Activated CD8-positive, alpha-beta memory T cell treated with anti-CD3 and anti-CD28 coated beads for 48 hours (primary cell): ENCODE data around the gene SLC9A4.

Experiments
- DNase-seq, 3 experiments: peaks; one replicate each; pipeline ENCODE4 v3.0.0-alpha.2; 2020; ENCODE audit warnings: low read depth in 2 of 3, low spot score in 2 of 3

The SLC9A4 gene

DNA sequence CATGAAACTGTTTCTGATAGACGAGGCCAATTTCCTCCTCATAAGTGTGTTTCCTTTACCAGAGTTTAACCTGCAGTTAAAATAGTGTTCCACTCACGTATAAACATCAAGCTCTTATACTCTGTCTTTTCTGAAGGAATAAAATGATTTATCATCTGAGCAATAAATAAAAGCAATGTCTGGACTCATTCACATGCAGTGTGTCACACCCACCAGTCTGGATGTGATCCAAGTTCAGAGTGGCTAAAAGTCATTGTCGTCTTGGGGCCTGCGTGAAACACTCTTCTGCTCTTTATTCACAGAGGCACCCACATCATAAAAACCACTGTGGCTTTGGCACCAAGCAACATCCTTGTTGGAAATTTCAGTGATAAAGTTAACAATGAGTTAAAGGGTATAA, 19.5 kb upstream of the SLC9A4 start:
- no peak for DNase-seq

DNA sequence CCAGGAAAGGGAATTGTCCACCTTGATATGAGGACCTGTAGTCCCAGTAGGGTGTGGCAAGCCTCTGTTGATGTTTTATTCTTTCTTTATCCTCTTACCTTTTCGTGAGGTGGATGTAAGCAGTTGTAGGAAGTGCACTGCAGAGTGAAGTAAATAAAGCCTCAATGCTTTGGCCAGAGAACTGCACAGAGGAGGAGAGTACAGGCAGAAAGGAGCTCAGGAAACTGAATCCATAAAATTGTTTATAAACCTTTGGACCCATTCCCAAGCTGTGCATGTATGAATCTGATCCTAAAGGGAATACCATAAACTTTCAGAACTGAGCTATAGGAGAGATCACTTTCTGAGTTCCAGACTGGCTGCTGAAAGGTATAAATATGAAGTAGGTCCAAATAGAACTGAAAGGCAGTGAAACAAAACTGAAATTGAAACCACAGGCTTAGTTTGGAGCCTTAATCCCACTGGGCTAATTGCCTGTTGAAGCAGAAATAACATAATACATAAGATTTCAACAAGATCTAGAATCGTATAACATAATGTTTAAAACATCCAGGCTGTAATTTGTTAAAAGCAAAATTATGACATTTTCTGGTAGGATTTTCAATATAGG, 17.9 kb upstream of the SLC9A4 start:
- DNase-seq = no peak

DNA sequence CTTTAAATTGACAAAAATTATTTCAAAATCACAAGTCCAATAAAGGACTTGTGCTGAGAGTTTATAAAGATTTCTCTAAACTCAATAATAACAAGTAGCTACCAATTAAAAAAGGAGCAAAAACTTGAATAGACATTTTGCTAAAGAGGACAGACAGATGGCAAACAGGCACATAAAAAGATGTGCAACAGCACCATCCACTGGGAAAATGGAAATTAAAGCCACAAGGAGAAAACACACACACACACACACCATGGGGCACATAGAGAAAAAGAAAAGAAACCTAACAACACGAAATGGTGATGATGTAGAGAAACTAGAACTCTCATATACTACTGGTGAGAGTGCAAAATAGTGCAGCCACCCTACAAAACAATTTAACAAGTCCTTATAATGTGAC, 12.6 kb upstream of the SLC9A4 start:
- DNase-seq = no peak

DNA sequence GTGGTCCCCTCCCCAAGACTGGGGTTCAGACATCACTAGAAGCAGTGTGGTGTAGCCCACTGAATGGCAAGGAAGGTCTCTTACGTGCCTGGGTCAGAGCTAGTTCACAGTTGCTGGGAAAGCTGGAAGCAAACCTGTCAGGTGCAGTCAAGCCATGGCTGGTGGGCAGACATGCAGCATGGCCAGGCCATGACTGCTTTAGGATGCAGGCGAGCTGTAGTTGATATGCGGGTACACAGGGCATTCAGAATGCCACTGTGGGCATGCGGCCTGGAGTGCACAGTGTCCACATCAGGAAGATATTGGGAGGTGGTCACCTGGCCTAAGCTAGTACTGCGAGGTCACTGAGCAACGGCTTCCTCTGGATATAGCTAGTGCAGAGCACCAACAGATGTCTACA, 11.8 kb upstream of the SLC9A4 start:
- DNase-seq = no peak

DNA sequence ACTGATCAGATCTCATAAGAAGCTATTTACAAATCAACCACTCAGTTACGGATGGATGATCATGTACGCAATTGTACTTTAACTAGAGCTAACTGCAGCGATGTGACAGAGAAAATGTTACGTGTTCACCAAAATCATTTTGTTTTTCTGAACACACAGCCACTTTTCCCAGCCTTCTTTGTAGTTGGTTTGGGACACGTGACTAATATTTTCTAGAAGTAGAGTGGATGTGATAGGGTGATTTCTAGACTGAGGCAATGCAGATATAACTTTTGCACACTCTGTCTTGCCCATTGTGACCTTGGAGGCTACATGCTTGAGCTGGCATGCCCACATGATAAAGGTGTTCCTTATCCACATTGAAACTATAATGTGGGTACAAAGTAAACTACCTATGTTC, 9.9 kb upstream of the SLC9A4 start:
- no peak for DNase-seq

DNA sequence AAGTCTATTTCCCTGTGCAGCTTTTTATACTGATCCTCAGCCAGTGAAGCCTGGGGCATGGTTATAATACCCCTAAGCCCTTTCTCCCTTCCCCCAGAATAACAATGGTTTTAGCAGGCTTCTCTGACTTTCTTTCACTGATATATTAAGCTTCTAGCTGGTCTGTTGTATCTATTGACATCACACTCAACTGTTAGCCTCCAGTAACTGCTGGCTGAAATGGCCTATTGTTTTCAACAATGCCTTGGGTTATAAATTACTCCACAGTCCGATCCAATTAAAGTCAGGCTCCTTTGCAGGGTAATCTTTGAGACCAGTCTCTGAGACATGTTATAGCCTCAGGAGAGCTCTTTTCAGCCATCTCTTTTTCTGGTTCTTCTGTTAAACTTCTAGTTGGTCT, 2.9 kb upstream of the SLC9A4 start:
- no peak for DNase-seq

DNA sequence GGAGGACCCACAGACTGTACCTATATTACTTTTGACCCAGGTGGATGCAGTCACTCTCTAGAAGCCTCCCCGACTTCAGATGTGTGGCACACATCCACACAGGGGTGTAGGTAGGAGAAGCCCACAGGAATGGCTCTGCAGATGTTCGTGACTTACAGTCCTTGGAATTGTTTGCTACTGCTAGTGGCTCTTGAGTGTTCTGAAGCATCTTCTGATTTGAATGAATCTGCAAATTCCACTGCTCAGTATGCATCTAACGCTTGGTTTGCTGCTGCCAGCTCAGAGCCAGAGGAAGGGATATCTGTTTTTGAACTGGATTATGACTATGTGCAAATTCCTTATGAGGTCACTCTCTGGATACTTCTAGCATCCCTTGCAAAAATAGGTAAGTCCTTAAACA, 605 bp downstream of the SLC9A4 start:
- DNase-seq = no peak

DNA sequence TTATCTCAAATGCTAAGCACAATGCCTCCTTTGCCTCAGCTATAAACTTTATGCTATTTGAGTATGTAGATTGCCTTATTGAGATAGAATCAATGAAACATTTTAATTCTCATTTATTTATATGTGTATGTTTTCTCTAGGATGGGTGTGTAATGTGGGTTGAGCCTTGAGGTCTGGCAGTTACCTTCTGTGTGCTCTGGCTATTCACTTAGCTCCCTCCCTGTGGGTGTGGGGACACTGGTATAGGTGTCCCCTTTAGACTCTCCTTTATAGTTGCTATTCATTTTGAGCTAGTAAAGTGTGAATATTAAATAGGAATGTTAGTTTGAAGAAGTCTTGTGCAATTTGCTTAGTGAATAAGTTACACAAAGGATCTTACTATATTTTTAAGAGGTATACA, 1.8 kb downstream of the SLC9A4 start:
- DNase-seq = no peak

DNA sequence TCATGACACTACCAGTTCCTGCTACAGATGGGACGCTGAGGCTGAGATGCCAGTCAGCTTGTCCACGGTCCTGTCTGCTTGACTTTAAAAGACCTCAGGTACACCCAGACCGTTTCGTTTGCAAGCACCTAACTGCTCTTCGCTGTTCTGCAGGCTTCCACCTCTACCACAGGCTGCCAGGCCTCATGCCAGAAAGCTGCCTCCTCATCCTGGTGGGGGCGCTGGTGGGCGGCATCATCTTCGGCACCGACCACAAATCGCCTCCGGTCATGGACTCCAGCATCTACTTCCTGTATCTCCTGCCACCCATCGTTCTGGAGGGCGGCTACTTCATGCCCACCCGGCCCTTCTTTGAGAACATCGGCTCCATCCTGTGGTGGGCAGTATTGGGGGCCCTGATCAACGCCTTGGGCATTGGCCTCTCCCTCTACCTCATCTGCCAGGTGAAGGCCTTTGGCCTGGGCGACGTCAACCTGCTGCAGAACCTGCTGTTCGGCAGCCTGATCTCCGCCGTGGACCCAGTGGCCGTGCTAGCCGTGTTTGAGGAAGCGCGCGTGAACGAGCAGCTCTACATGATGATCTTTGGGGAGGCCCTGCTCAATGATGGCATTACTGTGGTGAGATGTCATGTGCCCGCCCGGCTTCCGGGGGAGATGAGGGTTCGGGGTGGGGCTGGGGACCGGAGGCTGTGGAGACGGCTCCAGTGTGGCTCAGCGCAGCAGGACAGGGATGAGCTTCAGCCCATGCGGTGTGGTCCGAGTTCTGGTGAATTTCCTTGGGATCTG, 5.9 kb downstream of the SLC9A4 start:
- no peak for DNase-seq

DNA sequence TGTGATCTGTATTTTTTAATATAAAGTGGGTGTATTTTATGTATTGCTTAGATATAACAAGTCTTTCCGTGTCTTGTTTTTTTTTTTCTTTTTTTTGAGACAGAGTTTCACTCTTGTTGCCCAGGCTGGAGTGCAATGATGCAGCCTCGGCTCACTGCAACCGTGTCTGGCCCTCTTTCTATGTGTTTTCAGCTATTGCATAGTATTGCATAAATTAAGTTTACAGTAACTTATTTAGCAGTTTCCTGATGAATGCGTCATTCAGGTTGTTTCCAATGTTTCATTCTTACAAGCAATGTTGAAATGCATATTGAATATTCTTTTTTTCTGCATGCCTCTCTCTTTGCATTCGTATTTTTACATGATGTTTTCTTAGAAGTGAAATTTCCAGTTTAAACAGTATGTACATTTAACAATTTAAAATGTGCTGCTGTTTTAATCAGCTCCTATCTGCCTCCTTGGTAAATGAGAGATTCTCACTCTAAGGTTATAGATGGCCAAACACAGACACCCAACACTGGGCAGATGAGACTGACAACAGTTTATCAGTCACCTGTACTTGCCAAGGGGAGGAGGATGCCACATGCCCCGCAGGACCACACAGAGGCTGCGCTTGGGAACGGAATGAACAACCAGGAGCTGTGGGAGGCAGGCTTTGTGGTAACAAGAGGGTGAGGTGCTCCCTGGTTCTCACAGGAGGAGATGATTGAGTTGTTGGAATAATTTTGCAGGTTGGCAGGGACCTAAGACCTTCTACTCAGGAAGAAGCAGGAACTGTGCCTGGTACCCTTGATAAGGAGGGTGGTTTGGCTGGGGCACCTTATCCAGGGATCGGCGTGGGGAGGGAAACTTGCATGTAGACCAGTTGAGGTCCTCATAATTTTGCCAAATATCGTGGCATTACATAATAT, 7.5 kb downstream of the SLC9A4 start:
- DNase-seq = no peak

DNA sequence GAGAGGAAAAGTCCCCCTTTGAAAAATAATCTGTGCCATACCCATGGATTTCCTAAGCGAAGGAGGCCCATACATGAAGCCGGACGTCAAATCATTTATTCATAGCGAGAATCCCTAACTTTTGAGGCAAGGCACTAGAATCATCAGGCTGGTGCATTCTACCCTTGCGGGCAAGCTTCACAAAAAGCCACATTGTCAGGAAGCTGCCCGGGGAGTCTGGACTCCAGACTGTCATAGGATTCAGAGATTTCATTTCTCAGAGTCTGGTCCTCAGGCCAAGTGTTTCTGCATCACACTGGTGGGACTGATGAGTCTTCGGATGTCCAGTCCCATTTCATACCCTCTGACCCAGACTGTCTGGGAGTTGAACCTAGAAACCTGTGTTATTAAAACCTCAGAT, 8.9 kb downstream of the SLC9A4 start:
- no peak for DNase-seq

DNA sequence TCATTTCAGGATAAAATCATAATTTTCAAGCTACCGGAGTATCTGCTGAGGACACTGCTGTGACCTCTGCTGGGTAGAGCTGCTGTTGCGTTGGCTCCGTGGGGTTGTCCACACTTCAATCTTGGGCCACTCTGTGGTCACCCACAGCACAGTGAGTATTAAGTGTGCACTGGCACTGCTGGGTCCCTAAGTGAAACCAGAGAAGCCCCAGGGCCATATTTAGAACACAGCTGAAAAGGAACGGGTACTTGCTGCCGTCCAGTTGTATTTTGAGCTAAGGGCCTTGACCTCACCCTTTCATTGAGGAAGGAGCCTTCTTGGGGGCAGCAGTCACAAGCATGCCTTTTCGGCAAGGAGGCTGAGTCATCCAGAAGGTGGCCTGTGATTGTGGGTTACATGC, 10.1 kb downstream of the SLC9A4 start:
- DNase-seq = no peak

DNA sequence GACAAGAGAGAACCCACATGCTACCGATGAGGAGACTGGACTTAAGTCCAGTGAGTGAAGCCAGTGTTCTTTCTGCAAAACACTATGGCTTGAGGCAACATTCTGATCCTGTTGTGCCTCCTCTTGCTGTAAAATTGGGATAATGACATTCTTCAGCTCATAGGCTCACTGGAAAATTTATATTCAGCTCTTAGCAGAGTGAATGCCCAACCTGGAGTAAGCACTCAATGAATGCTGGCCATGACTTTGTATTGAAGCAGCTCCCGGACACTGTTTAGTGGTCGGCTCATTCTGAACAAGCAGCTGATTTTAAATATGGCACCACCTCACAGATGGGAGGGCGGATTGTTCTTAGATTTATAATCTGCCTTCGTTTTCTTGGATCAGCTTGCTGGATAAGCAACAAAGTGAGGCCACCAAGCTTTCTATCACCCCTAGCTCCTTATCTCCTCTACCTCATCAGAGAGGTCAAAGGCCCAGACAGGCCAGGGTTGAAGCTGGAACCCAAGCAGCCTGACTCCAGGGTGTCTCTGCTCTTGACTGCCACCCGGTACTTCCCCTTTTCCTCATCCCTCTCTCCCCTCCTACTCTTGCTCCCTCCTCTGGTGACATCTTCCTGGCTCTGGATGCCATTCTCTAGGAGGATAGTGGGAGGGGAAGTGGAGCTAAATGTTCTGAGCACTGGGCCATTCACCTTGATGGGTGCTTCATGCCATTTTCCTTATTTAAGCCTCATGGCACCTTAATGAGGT, 11.5 kb downstream of the SLC9A4 start:
- DNase-seq = no peak

DNA sequence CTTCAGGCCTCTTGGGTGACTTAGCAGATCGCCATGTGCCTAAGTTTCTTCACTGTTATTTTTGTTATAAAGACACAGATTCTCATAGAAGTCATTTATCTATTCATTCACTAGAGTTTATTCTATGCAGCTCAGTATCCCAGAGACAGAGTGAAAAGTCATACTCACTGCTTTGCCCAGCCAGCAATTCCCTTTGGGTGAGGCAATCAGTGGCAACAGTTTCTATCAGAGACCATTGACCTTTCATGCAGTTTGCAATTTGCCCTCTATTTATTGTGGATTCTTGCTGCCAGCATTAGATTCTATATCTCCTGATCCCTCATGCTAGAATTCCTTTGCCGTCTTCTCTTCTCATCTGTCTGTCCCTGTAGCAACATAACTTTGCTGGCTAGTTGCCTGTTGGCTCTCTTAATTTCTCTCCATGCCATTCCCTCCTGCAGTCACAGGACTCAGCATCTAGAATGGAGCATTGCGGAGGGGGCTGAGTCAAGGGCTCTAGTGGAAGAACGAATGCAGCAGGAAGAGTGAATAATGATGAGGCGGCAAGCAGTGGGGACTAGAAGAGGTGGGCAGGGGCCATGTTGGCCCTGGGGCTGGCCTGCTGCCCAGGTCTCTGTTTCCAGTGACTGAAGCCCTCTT, 12.2 kb downstream of the SLC9A4 start:
- no peak for DNase-seq

DNA sequence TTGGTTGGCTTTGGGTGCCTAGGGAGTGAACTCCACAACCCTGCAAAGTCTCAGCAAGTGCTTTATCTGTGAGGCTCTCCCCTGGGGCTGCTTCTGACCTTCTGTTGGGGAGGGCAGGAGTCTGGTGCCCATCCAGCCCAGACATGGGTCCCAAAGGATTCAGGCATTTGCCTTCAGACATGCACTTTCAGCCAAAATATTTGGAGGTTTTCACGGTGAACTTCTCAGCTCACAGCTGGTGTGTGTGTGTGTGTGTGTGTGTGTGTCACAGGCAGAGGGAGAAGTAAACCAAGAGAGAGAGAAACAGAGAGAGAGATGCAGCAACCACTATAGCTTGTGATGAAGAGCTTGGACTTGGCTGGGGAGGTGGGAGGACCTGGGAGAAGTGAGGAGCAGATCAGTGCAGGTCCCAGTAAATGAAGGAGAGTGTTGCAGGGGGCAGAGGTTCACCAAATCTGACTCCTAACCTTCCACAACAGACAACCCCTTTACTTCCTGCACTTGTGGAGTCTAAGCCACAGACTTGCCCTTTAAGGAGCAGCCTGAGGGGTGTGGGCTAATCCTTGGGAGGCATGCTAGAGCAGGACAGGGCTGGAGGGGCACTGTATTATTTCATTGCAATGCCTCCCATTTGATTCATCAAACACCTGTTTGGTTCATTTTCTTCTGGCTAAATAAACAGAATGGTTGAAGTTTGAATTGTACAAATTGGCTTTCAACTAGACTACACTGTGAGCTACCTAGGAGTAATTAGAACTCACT, 14.1 kb downstream of the SLC9A4 start:
- DNase-seq = no peak

DNA sequence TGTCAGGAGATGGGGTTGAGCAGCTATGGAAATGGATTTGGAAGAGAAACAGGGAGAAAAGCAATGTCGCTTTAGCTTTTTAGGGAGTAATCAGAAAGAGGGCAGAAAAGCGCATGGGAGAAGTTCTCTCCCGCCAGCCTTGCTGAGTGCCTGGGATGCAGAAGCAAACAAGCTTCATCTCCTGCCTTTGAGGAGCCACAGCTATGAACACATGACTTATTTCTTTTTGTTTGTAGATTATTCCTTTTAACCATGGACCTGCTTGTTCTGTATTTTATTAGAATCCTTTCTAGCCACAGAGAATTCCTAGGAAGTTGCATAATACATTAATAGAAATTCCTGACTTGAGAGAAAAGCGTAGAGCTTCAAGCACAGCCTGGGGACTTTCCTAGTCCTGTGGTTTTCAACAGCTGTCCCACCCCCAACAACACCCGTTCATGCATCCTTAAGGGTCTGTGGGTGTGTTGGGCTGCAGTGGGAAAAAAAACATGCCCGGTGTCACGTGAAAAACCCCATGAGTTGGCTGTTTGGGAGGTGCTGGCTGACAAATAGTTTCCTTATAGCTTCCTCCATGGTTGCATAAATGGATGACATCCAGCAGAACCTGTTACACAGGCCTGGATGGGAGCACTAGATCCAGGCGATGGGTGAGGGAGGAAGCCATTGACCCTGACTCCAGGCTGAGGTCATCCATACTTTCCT, 14.9 kb downstream of the SLC9A4 start:
- DNase-seq = no peak

DNA sequence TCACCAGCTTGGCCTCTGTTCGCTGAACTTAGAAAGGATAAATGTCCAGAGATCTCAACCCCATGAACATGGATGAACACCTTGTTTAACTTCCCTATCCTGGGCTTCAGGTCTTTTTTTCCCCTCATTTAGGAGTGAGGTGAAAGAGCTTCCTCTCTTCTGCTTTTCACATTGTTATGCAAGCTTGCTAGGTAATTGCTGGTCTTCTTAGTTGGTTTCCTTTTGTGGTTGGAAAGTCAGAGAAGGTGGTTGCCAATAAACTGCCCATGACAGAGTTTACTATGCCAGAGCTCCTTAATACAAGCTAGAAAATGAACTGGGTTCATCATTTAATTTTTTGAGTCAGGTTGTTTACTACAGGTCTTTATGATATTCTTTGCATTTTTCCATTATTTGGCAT, 16.6 kb downstream of the SLC9A4 start:
- DNase-seq = no peak

DNA sequence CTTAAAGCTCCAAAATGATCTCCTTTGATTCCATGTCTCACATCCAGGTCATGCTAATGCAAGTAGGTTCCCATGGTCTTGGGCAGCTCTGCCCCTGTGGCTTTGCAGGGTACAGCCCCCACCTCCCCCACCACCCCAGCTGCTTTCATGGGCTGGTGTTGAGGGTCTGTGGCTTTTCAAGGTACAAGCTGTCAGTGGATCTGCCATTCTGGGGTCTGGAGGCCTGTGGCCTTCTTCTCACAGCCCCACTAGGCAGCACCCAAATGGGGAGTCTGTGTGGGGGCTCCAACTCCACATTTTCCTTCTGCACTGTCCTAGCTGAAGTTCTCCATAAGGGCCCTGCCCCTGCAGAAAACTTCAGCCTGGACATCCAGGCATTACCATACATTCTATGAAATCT, 19.0 kb downstream of the SLC9A4 start:
- no peak for DNase-seq

DNA sequence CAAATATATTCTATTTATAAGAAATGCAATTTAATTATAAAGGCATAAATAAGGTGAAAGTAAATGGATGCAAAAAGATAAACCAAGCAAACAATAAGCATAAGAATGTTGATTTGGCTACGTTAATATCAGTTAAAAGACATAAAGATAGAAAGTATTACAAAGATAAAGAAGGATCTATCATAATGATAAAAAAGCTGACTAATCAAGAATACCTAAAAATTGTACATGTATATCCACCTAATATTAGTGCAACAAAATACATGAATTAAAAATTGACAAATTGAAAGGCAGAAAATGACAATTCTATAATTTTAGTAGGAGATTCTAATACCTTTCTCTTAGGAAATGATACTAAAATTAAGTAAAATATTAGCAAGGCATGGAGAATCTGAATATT, 21.5 kb downstream of the SLC9A4 start:
- DNase-seq = no peak

DNA sequence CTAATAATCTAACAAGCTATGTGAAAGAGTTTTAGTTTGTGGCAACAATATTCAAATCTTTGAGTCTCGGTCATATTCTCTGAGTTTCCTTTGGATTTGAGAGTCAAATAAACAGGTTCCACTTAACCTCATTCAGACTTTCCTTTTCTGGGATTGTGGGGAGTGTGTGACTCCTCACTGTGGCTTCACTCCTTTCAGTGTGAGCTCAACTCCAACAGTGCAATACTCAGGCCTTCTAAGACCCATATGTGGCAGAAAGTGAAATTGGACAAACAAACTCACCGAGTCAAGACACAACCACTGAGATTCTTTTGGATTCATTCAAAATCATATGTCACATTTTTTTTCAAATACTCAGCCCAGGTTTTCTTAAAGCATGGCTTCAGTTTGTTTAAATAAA, 25.4 kb downstream of the SLC9A4 start:
- DNase-seq = no peak
